ENCODE results near the gene CAMSAP2.

Gene CAMSAP2

GRCh38 chr1:200909071-200909470 lies 170.4 kb downstream of the CAMSAP2 start:
- no peak for TF ChIP-seq CTCF (conservative IDR thresholded peaks at IDR 0.05; ENCODE audit: low read length)
- no peak for TF ChIP-seq EZH2phosphoT487 (IDR thresholded peaks at IDR 0.05; ENCODE audit: borderline replicate concordance)
- Histone ChIP-seq H3K9me3 (ENCODE audit: insufficient read depth, low read depth, low read length) (no peaks in the 10 kb centered on the region), H3K79me2 (ENCODE audit: insufficient read depth, low read length) (no peaks in the 10 kb centered on the region), H4K20me1 (ENCODE audit: insufficient read depth, low read length, poor library complexity, severe bottlenecking) (no peaks in the 10 kb centered on the region), H2AFZ (ENCODE audit: low read length) (no peak overlapping the region), H3K36me3 (ENCODE audit: insufficient read depth, low read length) (no peaks in the 10 kb centered on the region), H3K4me1 (ENCODE audit: insufficient read depth, low read length, poor library complexity, severe bottlenecking) (peaks cover 51% of the 10 kb centered on the region), H3K9me2 (replicated peaks; ENCODE audit: low read depth, low read length) (no peaks in the 10 kb centered on the region), H3K9ac (ENCODE audit: low read depth, low read length, poor library complexity, severe bottlenecking) (no peak overlapping the region), H3F3A (ENCODE audit: low read depth) (peaks cover 2% of the 10 kb centered on the region; the same call in 1 of the 2 replicates), H3K4me3 (ENCODE audit: low read length, poor library complexity, severe bottlenecking) (no peak overlapping the region), H3K27me3 (ENCODE audit: insufficient read depth, low read length, poor library complexity, severe bottlenecking) (no peaks in the 10 kb centered on the region), H3K4me2 (ENCODE audit: low read depth, low read length, poor library complexity, severe bottlenecking) (no peak overlapping the region)

DNA sequence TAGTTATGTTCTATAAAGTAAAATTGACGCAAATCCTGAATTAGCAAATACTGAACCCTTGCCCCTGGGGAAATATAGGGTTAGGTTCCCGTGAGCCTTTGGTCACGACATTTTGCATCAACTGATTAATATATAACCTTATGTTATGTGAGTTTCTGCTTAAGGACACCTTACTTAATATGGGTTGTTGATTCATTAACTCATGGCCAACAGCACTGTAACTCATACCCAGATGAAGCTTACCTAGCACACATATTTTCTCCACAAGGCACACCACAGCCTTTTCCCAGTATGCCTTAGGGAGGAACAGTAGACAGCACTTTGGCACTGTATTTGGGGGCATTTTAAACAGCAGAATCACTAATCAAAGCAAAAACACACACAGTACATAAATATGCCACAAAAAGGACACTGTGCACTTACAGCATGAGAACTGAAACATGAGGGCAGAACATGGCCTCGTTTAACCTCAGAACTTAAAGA lies 171.1 kb downstream of the CAMSAP2 start:
- Histone ChIP-seq H3K4me3 (ENCODE audit: low read length, poor library complexity, severe bottlenecking) (no peak overlapping the region), H3K4me1 (ENCODE audit: insufficient read depth, low read length, poor library complexity, severe bottlenecking) (peaks cover 44% of the 10 kb centered on the region), H3K9ac (ENCODE audit: low read depth, low read length, poor library complexity, severe bottlenecking) (no peak overlapping the region), H3K9me2 (replicated peaks; ENCODE audit: low read depth, low read length) (no peaks in the 10 kb centered on the region), H3K9me3 (ENCODE audit: insufficient read depth, low read depth, low read length) (no peaks in the 10 kb centered on the region), H4K20me1 (ENCODE audit: insufficient read depth, low read length, poor library complexity, severe bottlenecking) (no peaks in the 10 kb centered on the region), H3K4me2 (ENCODE audit: low read depth, low read length, poor library complexity, severe bottlenecking) (no peak overlapping the region), H3K27me3 (ENCODE audit: insufficient read depth, low read length, poor library complexity, severe bottlenecking) (no peaks in the 10 kb centered on the region), H3F3A (ENCODE audit: low read depth) (peaks cover 2% of the 10 kb centered on the region; the same call in 1 of the 2 replicates), H3K79me2 (ENCODE audit: insufficient read depth, low read length) (no peaks in the 10 kb centered on the region), H3K36me3 (ENCODE audit: insufficient read depth, low read length) (no peaks in the 10 kb centered on the region), H2AFZ (ENCODE audit: low read length) (no peak overlapping the region)
- TF ChIP-seq EZH2phosphoT487 (IDR thresholded peaks at IDR 0.05; ENCODE audit: borderline replicate concordance) (no peak), CTCF (conservative IDR thresholded peaks at IDR 0.05; ENCODE audit: low read length) (no peak)

All from Loucy (cell line).